Measurements from ENCODE around the gene TCF7. TPM values are rescaled to one million over a fixed set of nuclear protein-coding genes. Genes with fewer than 3 reads are reported as not detected.
A peak's percentile ranks its signal among the peaks of the same experiment; 100 is the strongest.

Gene TCF7
- total RNA-seq, 1 donor from 2014 or later: 3.0 TPM

DNA sequence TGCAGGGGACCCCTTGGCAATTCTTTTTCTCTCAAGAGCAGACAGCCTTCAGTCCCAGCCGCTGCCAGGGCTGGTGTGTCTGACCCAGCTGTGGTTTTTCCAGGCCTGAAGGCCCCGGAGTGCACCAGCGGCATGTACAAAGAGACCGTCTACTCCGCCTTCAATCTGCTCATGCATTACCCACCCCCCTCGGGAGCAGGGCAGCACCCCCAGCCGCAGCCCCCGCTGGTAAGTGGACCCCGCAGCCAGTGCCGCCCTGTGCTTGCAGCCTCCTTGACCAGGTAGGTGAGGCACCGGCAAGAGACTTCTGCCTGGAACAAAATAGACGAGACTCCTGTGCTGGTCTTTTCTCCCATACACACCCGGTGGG lies 1.3 kb downstream of the TCF7 start:
- Histone ChIP-seq H3K27ac (replicated peaks) (no peak overlapping the region), H3K27me3 (ENCODE audit: low read depth) (peaks cover 30% of the 10 kb centered on the region), H3K4me1 (peaks cover 32% of the 10 kb centered on the region), H3K4me3 (peak overlapping the region; percentile 74), H3K9me3 (replicated peaks) (no peaks in the 10 kb centered on the region), H3K36me3 (no peaks in the 10 kb centered on the region)
- TF ChIP-seq, protein P1, sequence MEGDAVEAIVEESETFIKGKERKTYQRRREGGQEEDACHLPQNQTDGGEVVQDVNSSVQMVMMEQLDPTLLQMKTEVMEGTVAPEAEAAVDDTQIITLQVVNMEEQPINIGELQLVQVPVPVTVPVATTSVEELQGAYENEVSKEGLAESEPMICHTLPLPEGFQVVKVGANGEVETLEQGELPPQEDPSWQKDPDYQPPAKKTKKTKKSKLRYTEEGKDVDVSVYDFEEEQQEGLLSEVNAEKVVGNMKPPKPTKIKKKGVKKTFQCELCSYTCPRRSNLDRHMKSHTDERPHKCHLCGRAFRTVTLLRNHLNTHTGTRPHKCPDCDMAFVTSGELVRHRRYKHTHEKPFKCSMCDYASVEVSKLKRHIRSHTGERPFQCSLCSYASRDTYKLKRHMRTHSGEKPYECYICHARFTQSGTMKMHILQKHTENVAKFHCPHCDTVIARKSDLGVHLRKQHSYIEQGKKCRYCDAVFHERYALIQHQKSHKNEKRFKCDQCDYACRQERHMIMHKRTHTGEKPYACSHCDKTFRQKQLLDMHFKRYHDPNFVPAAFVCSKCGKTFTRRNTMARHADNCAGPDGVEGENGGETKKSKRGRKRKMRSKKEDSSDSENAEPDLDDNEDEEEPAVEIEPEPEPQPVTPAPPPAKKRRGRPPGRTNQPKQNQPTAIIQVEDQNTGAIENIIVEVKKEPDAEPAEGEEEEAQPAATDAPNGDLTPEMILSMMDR (IDR thresholded peaks at IDR 0.05; ENCODE audit: borderline replicate concordance): no peak
- intact Hi-C loops (cut with micrococcal nuclease): no loop called here
- DNase-seq: no peak

DNA sequence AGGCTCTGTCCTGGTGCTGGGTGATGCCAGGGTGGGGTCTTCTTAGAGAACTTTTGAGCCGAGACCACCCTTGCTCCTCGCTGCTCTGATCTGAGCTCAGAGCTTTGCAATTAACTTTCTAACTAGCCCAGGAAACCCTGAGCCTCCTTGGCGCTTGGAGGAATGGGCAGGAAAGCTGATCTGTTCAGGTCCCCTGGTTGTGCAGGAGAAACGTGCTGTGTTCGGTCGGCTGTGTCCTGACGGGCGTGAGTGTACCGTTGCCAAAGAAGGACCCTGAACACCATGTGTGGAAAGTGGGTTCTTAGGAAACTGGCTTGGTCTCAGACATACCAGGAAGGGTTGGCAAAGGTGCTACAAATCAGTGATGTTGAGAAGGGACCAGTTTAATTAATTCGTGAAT lies 1.8 kb downstream of the TCF7 start:
- Histone ChIP-seq H3K4me1 (peaks cover 32% of the 10 kb centered on the region), H3K36me3 (no peaks in the 10 kb centered on the region), H3K27ac (replicated peaks) (no peak overlapping the region), H3K4me3 (no peak overlapping the region), H3K9me3 (replicated peaks) (no peaks in the 10 kb centered on the region), H3K27me3 (ENCODE audit: low read depth) (peaks cover 26% of the 10 kb centered on the region)
- no peak for DNase-seq
- intact Hi-C loops (cut with micrococcal nuclease): no loop called here
- TF ChIP-seq, protein P1 (IDR thresholded peaks at IDR 0.05; ENCODE audit: borderline replicate concordance): no peak

DNA sequence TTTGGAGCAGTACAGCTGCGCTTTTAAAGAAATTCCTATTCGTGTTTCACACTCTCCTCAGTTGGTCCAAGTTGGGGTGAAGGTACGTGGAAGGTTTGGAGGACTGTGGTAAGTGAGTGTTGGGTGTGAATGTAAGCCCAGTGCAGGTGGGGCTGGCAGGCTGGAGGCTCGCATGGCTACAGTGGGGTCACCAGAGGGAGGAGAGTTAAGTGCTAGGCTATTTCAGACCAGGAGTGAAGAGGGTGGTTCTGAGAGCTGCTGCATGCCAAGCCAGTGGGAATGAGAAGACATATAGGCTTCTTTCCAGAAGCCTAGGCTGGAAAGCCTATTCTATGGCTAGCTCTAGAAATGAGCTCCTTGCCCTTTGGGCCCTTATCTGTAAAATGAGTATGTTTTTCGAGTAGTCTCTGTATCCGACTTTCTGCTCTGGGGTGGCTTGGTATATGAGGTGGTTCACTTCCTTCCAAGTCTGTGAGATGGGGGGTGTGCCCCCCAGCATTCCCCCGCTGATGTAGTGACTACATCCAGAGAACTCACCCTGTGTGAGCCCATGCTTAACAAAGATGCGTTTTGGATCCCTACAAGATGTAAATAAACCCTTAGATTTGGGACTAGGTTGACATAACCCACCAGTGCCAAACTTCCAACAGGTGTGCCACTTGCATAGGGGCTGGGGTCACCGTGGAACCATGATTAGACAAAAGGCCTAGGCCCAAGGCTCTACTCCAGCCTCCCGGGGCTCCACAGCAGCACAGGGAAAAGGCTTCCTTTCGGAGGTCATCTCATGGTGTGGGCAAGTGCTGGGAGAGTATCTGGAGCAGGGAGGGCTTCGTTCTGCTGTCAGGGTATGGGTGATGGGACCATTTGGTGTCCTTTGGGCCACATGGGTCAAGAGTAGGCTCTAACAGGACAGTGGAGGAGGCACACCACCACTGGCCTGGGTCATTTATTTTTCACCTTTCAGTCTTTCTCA lies 2.6 kb downstream of the TCF7 start:
- intact Hi-C loops (cut with micrococcal nuclease): no loop called here
- Histone ChIP-seq H3K27me3 (ENCODE audit: low read depth) (peaks cover 19% of the 10 kb centered on the region), H3K9me3 (replicated peaks) (no peaks in the 10 kb centered on the region), H3K4me3 (no peak overlapping the region), H3K36me3 (no peaks in the 10 kb centered on the region), H3K4me1 (peaks cover 32% of the 10 kb centered on the region), H3K27ac (replicated peaks) (no peak overlapping the region)
- TF ChIP-seq, protein P1 (IDR thresholded peaks at IDR 0.05; ENCODE audit: borderline replicate concordance): no peak
- DNase-seq: no peak

DNA sequence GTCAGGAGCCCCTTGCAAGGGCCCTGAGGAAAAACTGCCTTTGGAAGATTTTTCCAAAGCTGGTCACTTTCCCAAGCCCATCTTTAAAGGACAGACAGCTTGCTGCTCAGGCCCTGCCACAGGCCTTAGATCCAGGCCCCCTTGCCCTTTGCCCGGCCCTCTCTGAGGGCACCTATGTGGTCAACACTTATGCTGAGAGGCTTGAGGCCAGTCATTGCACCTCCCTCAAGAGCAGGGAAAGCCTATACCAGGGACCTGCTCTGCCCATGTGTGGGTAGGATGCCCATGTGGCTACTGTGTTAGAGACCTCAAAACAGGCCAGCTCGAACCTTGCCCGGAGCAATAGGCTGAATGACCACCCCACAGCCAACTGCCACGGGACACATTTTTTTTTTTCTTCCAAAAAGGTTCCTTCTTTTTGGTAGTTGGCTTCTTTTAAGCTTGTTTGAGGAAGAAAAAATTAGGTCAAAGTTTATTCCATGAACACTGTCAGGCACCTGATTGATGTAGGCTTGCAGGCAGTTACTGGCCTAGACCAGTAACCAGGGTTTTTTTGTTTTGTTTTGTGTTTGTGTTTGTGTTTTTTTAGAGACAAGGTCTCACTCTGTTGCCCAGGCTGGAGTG lies 3.8 kb downstream of the TCF7 start:
- Histone ChIP-seq H3K27me3 (ENCODE audit: low read depth) (peaks cover 6% of the 10 kb centered on the region), H3K27ac (replicated peaks) (no peak overlapping the region), H3K36me3 (no peaks in the 10 kb centered on the region), H3K4me3 (no peak overlapping the region), H3K9me3 (replicated peaks) (no peaks in the 10 kb centered on the region), H3K4me1 (peaks cover 27% of the 10 kb centered on the region)
- DNase-seq: no peak
- intact Hi-C loops (cut with micrococcal nuclease): no loop called here
- TF ChIP-seq, protein P1 (IDR thresholded peaks at IDR 0.05; ENCODE audit: borderline replicate concordance): no peak

DNA sequence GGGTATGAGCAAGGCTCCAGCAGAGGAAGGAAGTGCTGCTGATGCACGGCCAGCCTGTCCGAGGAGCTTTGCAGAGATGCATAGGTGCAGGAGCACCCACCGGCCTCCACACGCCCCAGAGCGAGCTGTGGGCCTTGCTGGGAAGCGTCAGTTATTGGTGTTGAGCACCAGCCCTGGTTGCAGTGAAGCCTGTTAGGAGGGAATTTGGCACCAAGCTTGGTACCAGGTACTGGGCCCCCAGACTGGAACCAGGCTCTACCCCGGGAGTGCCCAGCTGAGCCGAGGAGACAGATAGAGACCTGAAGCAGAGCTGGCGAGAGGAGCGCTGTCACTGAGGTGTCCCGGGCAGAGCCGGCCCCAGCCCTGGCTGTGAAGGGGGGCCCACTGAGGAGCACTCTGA lies 5.2 kb downstream of the TCF7 start:
- intact Hi-C loops (cut with micrococcal nuclease): no loop called here
- no peak for DNase-seq
- Histone ChIP-seq H3K27ac (replicated peaks) (no peak overlapping the region), H3K4me3 (no peak overlapping the region), H3K36me3 (no peaks in the 10 kb centered on the region), H3K27me3 (ENCODE audit: low read depth) (no peaks in the 10 kb centered on the region), H3K4me1 (peaks cover 24% of the 10 kb centered on the region), H3K9me3 (replicated peaks) (no peaks in the 10 kb centered on the region)
- TF ChIP-seq, protein P1 (IDR thresholded peaks at IDR 0.05; ENCODE audit: borderline replicate concordance): no peak

Data from left ventricle myocardium inferior (tissue), 1 donor.